Pulmonary artery endothelial cell (primary cell): ENCODE measurements around the gene IL31. TPM values are rescaled to one million over a fixed set of nuclear protein-coding genes. Genes with fewer than 3 reads are reported as not detected.
"Not testable (repeated sequence)": the region's sequence is repeated elsewhere in the genome, so short reads cannot be mapped to it uniquely, and the experiment has no call there.

Experiments used
- DNase-seq: peaks from one replicate; pipeline ENCODE4 v3.0.0-alpha.2; 2011; ENCODE audit warnings: low read depth, low spot score
- total RNA-seq: library from RNA; depleted of rRNA; stranded (reverse); fragments of >200 nt; gene quantifications from 2 replicates; pipeline ENCODE4 v1.2.3, GENCODE V29; 2014

IL31 gene
- total RNA-seq, 1 donor from 2014 or later = not detected

- DNase-seq = no peak
These were observed 18.4 kb upstream of the IL31 start for GRCh38 chr12:122192441-122192840.

- DNase-seq = peak; percentile 19
These were observed 17.0 kb upstream of the IL31 start for GRCh38 chr12:122190842-122191668.

- DNase-seq = no peak
These were observed 15.8 kb upstream of the IL31 start for GRCh38 chr12:122189626-122190475.

- no peak for DNase-seq
These were observed 13.4 kb upstream of the IL31 start for GRCh38 chr12:122187466-122187865.

GRCh38 chr12:122185494-122186082, 11.6 kb upstream of the IL31 start:
- DNase-seq = no peak

GRCh38 chr12:122185079-122185478, 11.1 kb upstream of the IL31 start:
- no peak for DNase-seq

- no peak for DNase-seq
These were observed 10.5 kb upstream of the IL31 start for GRCh38 chr12:122184517-122184916.

- DNase-seq = no peak
These were observed 9.5 kb upstream of the IL31 start for GRCh38 chr12:122183588-122183940.

GRCh38 chr12:122182887-122183587, 9.0 kb upstream of the IL31 start, which contains the start of gene LRRC43:
Gene LRRC43, plus strand, starts transcription at chr12:122183123. Its CDS starts 22 bp downstream, at chr12:122183145.
- DNase-seq = no peak

- not testable (repeated sequence) for DNase-seq
These were observed 2.5 kb upstream of the IL31 start for GRCh38 chr12:122176473-122176872.

- no peak for DNase-seq
These were observed 1.6 kb downstream of the IL31 start for GRCh38 chr12:122172262-122172939.

GRCh38 chr12:122171399-122171798, 2.6 kb downstream of the IL31 start:
- DNase-seq = no peak

GRCh38 chr12:122168492-122168891, 5.5 kb downstream of the IL31 start:
- DNase-seq = no peak

- DNase-seq = peak; percentile 10
These were observed 6.6 kb downstream of the IL31 start for GRCh38 chr12:122167356-122167925.

- no peak for DNase-seq
These were observed 7.3 kb downstream of the IL31 start for GRCh38 chr12:122166422-122167349.

- no peak for DNase-seq
These were observed 11.0 kb downstream of the IL31 start for GRCh38 chr12:122162976-122163375.

- DNase-seq = no peak
These were observed 12.3 kb downstream of the IL31 start for GRCh38 chr12:122161682-122162081.

GRCh38 chr12:122160761-122161160, 13.3 kb downstream of the IL31 start:
- DNase-seq = no peak

- no peak for DNase-seq
These were observed 14.1 kb downstream of the IL31 start for GRCh38 chr12:122159882-122160281.
